Activated CD8-positive, alpha-beta memory T cell treated with anti-CD3 and anti-CD28 coated beads for 4 hours (primary cell): ENCODE measurements around the gene TRPM8.

Experiments used
- DNase-seq, 2 donors: peaks; one replicate each; pipeline ENCODE4 v3.0.0-alpha.2; 2020; ENCODE audit warnings: low read depth in 2 of 2

Gene TRPM8

GRCh38 chr2:234046521-234046920 is 129.3 kb downstream of the TRPM8 start:
- DNase-seq = no peak

GRCh38 chr2:234047361-234047760 is 130.2 kb downstream of the TRPM8 start:
- no peak for DNase-seq

- DNase-seq = no peak
These were observed 130.9 kb downstream of the TRPM8 start for GRCh38 chr2:234048049-234048448.

- no peak for DNase-seq
These were observed 133.4 kb downstream of the TRPM8 start, which contains the start of gene SPP2 for GRCh38 chr2:234050455-234051135. TSS of gene SPP2 (plus strand) at chr2:234050702. CDS start at chr2:234050787, 85 bp downstream.

- no peak for DNase-seq
These were observed 134.3 kb downstream of the TRPM8 start for GRCh38 chr2:234051374-234052070.

GRCh38 chr2:234058881-234059280 is 141.7 kb downstream of the TRPM8 start:
- no peak for DNase-seq

GRCh38 chr2:234060236-234060635 is 143.1 kb downstream of the TRPM8 start:
- no peak for DNase-seq

- no peak for DNase-seq
These were observed 144.6 kb downstream of the TRPM8 start for GRCh38 chr2:234061624-234062257.

GRCh38 chr2:234066587-234066986 is 149.4 kb downstream of the TRPM8 start:
- DNase-seq = no peak
